ENCODE results near the gene MYO7B.

Gene MYO7B

DNA sequence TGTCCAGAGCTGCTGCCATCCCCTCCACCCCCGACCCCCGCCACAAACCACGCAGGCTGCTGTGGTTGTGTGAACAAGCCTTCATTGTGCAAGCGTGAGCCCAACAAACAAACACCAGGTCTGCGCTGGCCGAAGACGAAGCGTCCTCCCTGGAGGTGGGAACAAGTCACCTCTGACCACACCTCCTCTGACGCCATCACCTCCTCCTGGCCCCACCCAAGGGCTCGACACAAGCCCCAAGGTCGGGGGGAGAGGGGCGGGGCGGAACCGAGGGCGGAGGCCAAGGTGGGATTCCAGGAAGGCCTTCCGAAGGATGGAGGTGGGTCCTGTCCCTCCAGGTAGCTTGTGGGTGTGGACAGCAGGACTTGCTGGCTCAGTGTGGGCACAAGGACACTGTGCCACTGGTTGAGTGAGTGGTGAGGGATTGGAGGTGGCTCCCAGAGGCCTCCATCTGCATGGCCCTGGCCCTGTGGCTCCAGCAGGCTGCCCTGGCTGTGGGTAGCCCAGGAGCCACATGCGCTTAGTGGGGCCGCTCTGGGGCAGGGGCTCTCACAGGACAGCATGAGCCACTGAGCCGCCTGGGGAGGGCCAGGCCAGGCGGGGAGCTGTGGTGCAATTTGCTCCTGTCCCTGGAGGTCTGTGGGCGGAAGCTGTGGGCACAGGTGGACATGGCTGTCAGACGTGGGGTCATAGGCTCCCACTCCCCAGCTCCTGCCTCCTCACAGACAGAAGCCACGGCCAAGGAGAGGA lies 103.1 kb downstream of the MYO7B start:
- no peak for DNase-seq (ENCODE audit: low spot score)

DNA sequence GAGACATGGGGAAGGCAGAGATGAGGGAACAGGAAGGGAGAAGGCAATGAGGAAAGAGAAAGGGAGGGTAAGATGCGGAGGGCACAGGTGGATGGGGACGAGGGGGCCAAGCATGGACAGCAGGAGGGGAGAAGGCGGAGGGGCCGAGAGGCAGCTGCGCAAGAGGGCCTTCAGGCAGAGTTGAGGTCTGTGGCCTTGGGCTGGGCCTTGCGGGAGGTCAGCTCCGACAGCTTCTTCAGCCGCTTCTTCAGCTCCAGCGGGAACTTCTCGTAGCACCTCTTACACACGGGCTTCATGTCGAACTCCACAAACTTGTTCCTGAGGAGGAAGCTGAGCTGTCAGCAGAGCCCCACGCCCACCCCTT lies 103.6 kb downstream of the MYO7B start:
- no peak for DNase-seq (ENCODE audit: low spot score)

- DNase-seq (ENCODE audit: low spot score): no peak
These were observed 104.9 kb downstream of the MYO7B start for GRCh38 chr2:127640082-127641072.

- no peak for DNase-seq (ENCODE audit: low spot score)
These were observed 105.7 kb downstream of the MYO7B start for GRCh38 chr2:127641133-127641532.

DNA sequence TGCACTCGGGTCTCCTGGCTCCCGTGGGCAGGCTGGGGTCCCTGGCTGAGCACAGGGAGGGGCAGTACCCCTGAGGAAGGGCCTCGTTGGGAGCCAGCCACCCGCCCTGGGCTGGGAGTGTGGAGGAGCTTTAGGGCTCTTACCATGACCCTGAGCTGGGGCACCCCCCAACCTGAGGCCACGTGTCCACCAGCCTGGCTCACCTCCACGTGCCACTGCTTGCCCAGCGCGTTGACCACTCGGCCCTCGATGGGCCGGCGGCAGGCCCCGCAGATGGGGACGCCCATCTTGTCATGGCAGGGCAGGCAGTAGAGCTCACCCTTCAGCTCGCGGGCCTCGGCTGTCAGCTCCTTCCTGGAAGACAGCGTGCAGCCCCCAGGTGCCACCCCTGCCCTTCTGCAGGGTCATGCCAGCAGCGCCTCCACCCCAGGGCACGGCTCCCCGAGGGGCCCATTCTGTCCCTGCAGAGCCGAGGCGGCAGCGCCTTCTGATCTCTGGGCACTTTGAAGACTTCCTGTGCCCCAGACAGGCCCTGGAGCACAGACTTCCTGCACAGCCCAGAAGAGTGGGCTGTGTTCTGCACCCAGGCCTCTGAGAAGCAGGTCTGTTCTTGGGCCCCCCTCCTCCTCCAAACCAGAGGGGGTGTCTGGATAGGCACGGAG lies 106.5 kb downstream of the MYO7B start:
- no peak for DNase-seq (ENCODE audit: low spot score)

- DNase-seq (ENCODE audit: low spot score): no peak
These were observed 107.4 kb downstream of the MYO7B start for GRCh38 chr2:127642706-127643438.

DNA sequence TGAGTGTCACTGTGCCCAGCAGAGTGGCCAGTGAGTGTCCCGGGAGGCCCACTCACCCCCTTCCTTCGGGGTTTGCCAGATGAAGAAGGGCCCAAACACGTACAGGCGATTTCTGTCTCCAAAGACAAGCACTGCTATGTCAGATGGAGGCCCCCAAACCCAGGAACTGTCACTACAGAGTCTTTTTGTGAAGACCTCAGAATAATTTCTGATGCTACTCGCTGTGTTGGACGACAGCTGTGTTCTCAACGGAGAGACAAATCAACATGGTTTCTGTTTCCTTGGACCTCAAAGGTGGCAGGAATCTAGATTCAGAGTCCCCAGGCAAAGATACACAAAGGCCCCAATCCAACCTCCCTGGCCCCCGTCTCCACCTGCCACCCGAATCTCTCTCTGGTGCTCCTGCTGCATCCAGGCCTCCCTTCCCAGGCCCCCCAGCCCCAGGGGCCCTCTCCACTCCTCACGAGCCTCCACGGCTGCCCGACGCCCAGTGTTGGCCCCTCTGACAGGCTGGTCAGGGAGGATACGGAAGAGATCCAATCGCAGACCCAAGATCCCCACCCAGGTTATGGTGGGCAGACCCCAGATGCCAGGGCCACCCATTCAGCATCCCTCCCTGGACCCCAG lies 108.1 kb downstream of the MYO7B start:
- DNase-seq (ENCODE audit: low spot score): no peak

- no peak for DNase-seq (ENCODE audit: low spot score)
These were observed 108.9 kb downstream of the MYO7B start for GRCh38 chr2:127644066-127645025.

- DNase-seq (ENCODE audit: low spot score): no peak
These were observed 109.5 kb downstream of the MYO7B start for GRCh38 chr2:127645026-127645394.

- no peak for DNase-seq (ENCODE audit: low spot score)
These were observed 110.2 kb downstream of the MYO7B start, which contains the start of gene GPR17 for GRCh38 chr2:127645395-127646291. Gene GPR17, plus strand, starts transcription at chr2:127646153. Its CDS starts 4,583 bp downstream, at chr2:127650736.

DNA sequence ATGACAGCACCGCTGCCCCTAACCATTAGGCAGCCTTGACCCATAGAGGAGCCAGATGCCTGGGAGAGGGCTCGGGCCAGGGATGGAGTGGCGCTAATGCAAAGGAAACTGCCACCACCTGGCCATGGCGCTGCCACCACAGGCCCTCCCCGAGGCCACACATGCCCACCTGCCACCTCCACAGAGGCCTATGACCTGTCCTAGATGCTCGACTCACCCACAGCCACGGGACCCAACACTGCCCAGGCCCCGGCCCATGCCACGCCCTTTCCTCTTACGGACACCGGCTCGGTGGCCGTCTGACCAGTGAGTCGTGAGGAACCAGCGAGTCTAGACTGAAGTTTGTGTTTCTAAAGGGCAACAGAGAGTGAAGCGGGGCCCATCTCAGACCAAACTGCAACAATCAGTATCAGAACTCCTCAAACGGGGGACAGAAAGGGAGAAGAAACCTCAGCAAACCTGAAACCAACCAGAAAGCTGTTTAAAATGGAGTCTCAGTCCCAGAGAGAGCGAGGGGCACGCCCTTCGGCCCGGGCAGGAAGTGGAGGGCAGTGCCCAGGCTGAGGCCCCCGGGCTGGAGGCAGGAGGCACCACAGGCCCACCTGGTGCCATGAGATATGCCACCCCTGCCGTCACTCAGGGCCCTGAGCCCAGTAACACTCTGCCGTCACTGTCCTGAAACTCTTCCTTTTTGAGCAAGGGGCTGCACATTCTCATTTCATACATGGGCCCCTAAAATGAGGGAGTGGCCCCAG lies 111.2 kb downstream of the MYO7B start:
- DNase-seq (ENCODE audit: low spot score): no peak

DNA sequence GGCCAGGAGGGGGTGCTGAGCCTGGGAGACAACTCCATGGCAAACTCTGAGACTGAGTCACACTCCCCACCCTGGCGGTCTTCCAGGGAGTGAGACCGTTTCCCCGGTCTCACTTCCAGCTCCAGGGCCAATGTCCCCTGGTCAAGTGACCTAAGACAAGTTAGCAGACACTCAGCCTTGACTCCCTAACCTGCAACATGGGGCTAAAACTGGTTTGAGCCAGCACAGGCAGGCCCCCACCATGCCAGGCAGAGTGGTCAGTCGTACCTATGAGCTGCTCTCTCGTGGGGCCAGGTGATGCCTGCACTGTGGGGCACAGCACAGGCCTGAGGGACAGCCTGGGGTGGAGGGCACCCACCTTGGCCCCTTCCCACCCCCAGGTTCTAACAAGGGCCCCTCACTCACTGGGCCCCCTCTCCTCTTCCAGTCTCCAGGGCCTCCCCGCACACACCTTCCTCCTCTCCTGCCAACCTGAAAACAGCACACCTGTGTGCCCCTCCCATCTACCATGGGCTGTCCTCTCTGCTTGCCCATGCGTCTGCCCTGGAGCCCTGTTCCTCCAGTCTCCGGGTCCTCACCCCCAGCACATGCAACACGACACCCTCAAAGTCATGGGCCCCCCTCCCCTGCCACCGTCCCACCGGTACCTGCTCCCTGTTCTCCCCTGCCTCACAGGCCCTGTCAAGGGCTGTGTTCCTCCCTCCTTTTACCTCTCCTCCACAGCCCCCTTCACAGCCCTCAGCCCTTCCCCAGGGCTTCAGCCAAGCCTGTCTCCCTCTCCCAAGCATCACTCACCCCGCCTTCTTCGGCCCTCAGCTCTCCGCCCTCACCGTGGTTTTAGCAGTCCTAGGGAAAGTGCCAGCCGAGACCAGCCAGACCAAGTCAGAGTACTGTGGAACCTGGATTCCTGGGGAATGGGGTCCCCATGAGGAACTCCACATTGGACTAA lies 112.0 kb downstream of the MYO7B start:
- no peak for DNase-seq (ENCODE audit: low spot score)

- DNase-seq (ENCODE audit: low spot score): no peak
These were observed 112.8 kb downstream of the MYO7B start for GRCh38 chr2:127648321-127648720.

DNA sequence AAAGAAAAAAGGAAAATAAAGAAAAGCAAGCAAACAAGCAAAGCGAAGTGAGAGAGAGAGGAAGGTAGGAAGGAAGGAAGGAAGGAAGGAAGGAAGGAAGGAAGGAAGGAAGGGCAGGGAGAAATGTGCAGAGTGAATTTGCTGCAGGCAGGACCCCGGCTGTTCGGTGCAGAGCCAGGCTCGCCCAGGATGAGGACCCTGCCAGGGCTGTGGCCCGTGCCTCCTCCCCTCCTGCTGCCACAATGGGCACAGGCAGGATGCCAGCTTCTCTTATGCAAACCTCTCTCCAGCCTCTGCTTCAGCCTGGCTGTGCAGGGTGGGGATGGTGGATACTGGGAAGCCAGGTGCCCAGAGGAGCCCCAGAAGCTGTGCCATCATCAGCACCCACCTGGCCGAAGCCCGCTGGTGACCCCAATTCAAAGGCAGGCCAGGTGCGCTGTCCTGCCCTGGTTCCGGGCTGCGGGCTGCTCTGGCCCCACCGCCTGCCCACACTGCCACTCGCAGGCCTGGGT lies 113.7 kb downstream of the MYO7B start:
- no peak for DNase-seq (ENCODE audit: low spot score)

DNA sequence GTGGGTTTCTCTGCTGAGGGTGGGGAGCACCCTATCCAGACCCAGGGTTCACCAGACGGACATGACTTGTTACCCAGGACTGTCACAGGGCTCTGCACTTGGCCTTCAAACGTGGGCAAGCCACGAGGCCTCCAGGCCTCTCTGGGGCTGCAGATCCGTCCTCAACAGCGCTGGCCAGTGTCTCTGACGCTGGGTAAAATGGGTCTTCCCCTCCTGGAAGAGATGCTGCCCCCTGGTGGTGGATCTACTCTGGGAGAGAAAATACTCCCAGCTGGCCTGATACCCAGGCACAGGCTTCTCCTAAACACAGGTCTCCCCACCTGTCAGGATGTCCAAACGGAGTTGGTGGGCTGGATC lies 114.2 kb downstream of the MYO7B start:
- peak; percentile 61 for DNase-seq (ENCODE audit: low spot score)

- no peak for DNase-seq (ENCODE audit: low spot score)
These were observed 114.7 kb downstream of the MYO7B start for GRCh38 chr2:127650041-127650784.

All from COLO829 (cell line).